SK-N-SH (cell line): Measurements from ENCODE around the gene TCF3. TPM values are rescaled to one million over a fixed set of nuclear protein-coding genes. Genes with fewer than 3 reads are reported as not detected.

Experiments
- CTCF ChIA-PET: fragments of 300-600, 350-600 bp; formaldehyde crosslinking; extraction: SDS; loops from one replicate; lab custom pipeline; 2021; lab: Yijun Ruan, JAX
- POLR2A ChIA-PET: fragments of 350-600 bp; sonication (Branson Sonifier 250); formaldehyde crosslinking; extraction: SDS; loops from one replicate; lab custom pipeline; 2020; ENCODE audit warnings: antibody characterized with exemption, inconsistent platforms; lab: Yijun Ruan, JAX
- DNase-seq: peaks from one replicate; pipeline ENCODE4 v3.0.0; 2012
- H2AFZ ChIP-seq: fragments of 200-600 bp; sonication (generic); 2 replicates; pipeline ENCODE4 v1.8.1; 2016; ENCODE audit warnings: antibody characterized with exemption, mild to moderate bottlenecking, low read depth
- H3F3A ChIP-seq: fragments of 200-600 bp; sonication (generic); replicated peaks from 2 replicates; pipeline ENCODE3; 2016; ENCODE audit warnings: antibody characterized with exemption, mild to moderate bottlenecking; ENCODE audit not compliant: insufficient read depth
- H3K27ac ChIP-seq, 2 experiments: fragments of 200-500 bp in 1 of 2; fragments of 200-600 bp in 1 of 2; sonication (Bioruptor generic) in 1 of 2; sonication (generic), shearing (Covaris generic) in 1 of 2; 2 replicates each; pipeline versions ENCODE4 v1.5.1 to v1.6.1; 2014 to 2016; ENCODE audit warnings: low read depth in 2 of 2, inconsistent platforms in 1 of 2, low read length in 1 of 2, mild to moderate bottlenecking in 1 of 2, mixed read lengths in 1 of 2
- H3K27me3 ChIP-seq: fragments of 200-600 bp; sonication (generic), shearing (Covaris generic); 2 replicates; pipeline ENCODE4 v1.6.1; 2016; ENCODE audit warnings: mixed run types; ENCODE audit not compliant: insufficient read depth
- H3K36me3 ChIP-seq, 2 experiments: fragments of 200-500 bp in 1 of 2; fragments of 200-600 bp in 1 of 2; sonication (Bioruptor generic) in 1 of 2; sonication (generic) in 1 of 2; replicated peaks in 1 of 2; 2 replicates each; pipeline versions ENCODE3 to v1.5.1; 2014 to 2016; ENCODE audit warnings: low read length in 1 of 2, mild to moderate bottlenecking in 1 of 2; ENCODE audit not compliant: insufficient read depth in 2 of 2, control insufficient read depth in 1 of 2
- H3K4me1 ChIP-seq, 2 experiments: fragments of 200-500 bp in 1 of 2; fragments of 200-600 bp in 1 of 2; sonication (Bioruptor generic) in 1 of 2; sonication (generic), shearing (Covaris generic) in 1 of 2; 2 replicates each; pipeline versions ENCODE4 v1.5.1 to v1.6.1; 2014 to 2016; ENCODE audit warnings: low read depth in 1 of 2, low read length in 1 of 2, mixed run types in 1 of 2; ENCODE audit not compliant: insufficient read depth in 2 of 2, control insufficient read depth in 1 of 2
- H3K4me2 ChIP-seq: fragments of 200-600 bp; sonication (generic), shearing (Covaris generic); 2 replicates; pipeline ENCODE4 v1.6.1; 2017; ENCODE audit warnings: mixed run types
- H3K4me3 ChIP-seq, 2 experiments: fragments of 200-500 bp in 1 of 2; fragments of 200-600 bp in 1 of 2; sonication (Bioruptor generic) in 1 of 2; sonication (generic), shearing (Covaris generic) in 1 of 2; 2 replicates each; pipeline versions ENCODE4 v1.5.1 to v1.8.1; 2014 to 2016; ENCODE audit warnings: low read depth in 2 of 2, inconsistent platforms in 1 of 2, low read length in 1 of 2, mild to moderate bottlenecking in 1 of 2, mixed read lengths in 1 of 2, moderate library complexity in 1 of 2
- H3K79me2 ChIP-seq: fragments of 200-600 bp; sonication (generic); 2 replicates; pipeline ENCODE4 v1.8.1; 2017; ENCODE audit warnings: mild to moderate bottlenecking; ENCODE audit not compliant: insufficient read depth
- H3K9ac ChIP-seq: fragments of 200-600 bp; sonication (generic); 2 replicates; pipeline ENCODE4 v1.6.1; 2017; ENCODE audit warnings: mixed run types
- H3K9me2 ChIP-seq: fragments of 200-600 bp; sonication (generic); 2 replicates; pipeline ENCODE4 v1.6.1; 2017; ENCODE audit warnings: mixed run types
- H3K9me3 ChIP-seq: fragments of 200-600 bp; sonication (generic); 2 replicates; pipeline ENCODE4 v1.6.1; 2017; ENCODE audit warnings: mixed run types, mild to moderate bottlenecking, moderate library complexity
- H4K20me1 ChIP-seq: fragments of 200-600 bp; sonication (generic); 2 replicates; pipeline ENCODE4 v1.6.1; 2017; ENCODE audit warnings: mild to moderate bottlenecking, mixed run types; ENCODE audit not compliant: insufficient read depth
- CTCF ChIP-seq: fragments of 200-600 bp; sonication (generic); IDR thresholded peaks from 2 replicates; pipeline ENCODE4 v1.6.1; 2017; ENCODE audit warnings: antibody characterized with exemption, mild to moderate bottlenecking, moderate library complexity
- EP300 ChIP-seq, 2 experiments: IDR thresholded peaks; 2 replicates each; pipeline versions ENCODE4 v1.4.0 to v1.6.1; 2012; ENCODE audit warnings: borderline replicate concordance in 1 of 2, low read depth in 1 of 2, low read length in 1 of 2
- JUND ChIP-seq: IDR thresholded peaks from 2 replicates; pipeline ENCODE4 v1.4.0; 2012
- NRF1 ChIP-seq: IDR thresholded peaks from 2 replicates; pipeline ENCODE4 v1.6.1; 2012; ENCODE audit warnings: low read depth, mild to moderate bottlenecking, low read length
- REST ChIP-seq: IDR thresholded peaks from 2 replicates; pipeline ENCODE4 v1.6.1; 2012; ENCODE audit warnings: mild to moderate bottlenecking, low read depth, low read length, moderate library complexity
- RFX5 ChIP-seq: IDR thresholded peaks from 2 replicates; pipeline ENCODE4 v1.6.1; 2012; ENCODE audit warnings: mild to moderate bottlenecking, improper control_type of control experiment, low read length
- TEAD4 ChIP-seq: IDR thresholded peaks from 2 replicates; pipeline ENCODE4 v1.4.0; 2012; ENCODE audit warnings: mild to moderate bottlenecking, borderline replicate concordance; ENCODE audit not compliant: insufficient read depth
- ZBTB33 ChIP-seq: IDR thresholded peaks from 2 replicates; pipeline ENCODE4 v1.4.0; 2012; ENCODE audit warnings: low read depth, borderline replicate concordance
- WGBS: methylation state at CpG from one replicate; pipeline ENCODE4 v1.1.6; 2017; ENCODE audit warnings: low lambda C conversion rate; 5-methylcytosine and 5-hydroxymethylcytosine counted together
- polyA plus RNA-seq, 3 experiments: library from polyadenylated mRNA; depleted of rRNA; stranded (reverse); fragments of >200 nt; gene quantifications; 2 replicates each; pipeline ENCODE4 v1.2.3, GENCODE V29; 2012

TCF3 gene
- polyA plus RNA-seq, 1 of the 3 experiments (the other 2 are of a cell fraction), result 104 TPM

- ChIA-PET CTCF (interaction anchor here (1.0 to 2.1 kb wide), 3 partner anchors 16 to 146 kb away, joined by 3 to 7 read pairs (median 3); no protein-coding TSS in a partner anchor), POLR2A (interaction anchor here (0.6 kb wide), 1 partner anchor 9 kb away, joined by 3 read pairs; no protein-coding TSS in a partner anchor)
- no peak overlapping the region for H2AFZ ChIP-seq
- H3K9me2 ChIP-seq, result no peaks in the 10 kb centered on the region
- H3K36me3 ChIP-seq, result peaks cover 0 to 65% of the 10 kb centered on the region in 2 experiments
- H3F3A ChIP-seq, result peaks cover 2% of the 10 kb centered on the region
- 0 out of 2 replicates have a peak, but pooled peaks cover 8% of the 10 kb centered on the region for H3K79me2 ChIP-seq
- no peak overlapping the region for H3K27ac ChIP-seq
- H3K9me3 ChIP-seq, result no peaks in the 10 kb centered on the region
- H3K4me3 ChIP-seq, result no peak overlapping the region
- H4K20me1 ChIP-seq, result peaks cover 6% of the 10 kb centered on the region; the same call in 1 of the 2 replicates
- no peaks in the 10 kb centered on the region; a peak in 1 of 4 replicates for H3K4me1 ChIP-seq
- H3K9ac ChIP-seq, result no peak overlapping the region
- no peaks in the 10 kb centered on the region for H3K27me3 ChIP-seq
- TF ChIP-seq ZBTB33 (no peak), EP300 (IDR thresholded peaks at IDR 0.05; ENCODE audit: borderline replicate concordance in 1 of 2, low read depth in 1 of 2, low read length in 1 of 2) (no peak), REST (no peak), NRF1 (no peak), TEAD4 (no peak), CTCF (no peak), RFX5 (no peak), JUND (no peak)
- no peak for DNase-seq
- H3K4me2 ChIP-seq, result no peak overlapping the region
- WGBS, result 99% methylated on average over 5 of the region's 5 CpGs
These were observed 29.9 kb downstream of the TCF3 start for GRCh38 chr19:1622541-1622940.
